NCI-H510A (cell line): Measurements from ENCODE around the gene PM20D2.
A peak's percentile ranks its signal among the peaks of the same experiment; 100 is the strongest.
"Not testable (repeated sequence)": the region's sequence is repeated elsewhere in the genome, so short reads cannot be mapped to it uniquely, and the experiment has no call there.

Source experiments
- DNase-seq: peaks from one replicate; lab custom pipeline; 2025; lab: John Stamatoyannopoulos, UW

The PM20D2 gene, protein sequence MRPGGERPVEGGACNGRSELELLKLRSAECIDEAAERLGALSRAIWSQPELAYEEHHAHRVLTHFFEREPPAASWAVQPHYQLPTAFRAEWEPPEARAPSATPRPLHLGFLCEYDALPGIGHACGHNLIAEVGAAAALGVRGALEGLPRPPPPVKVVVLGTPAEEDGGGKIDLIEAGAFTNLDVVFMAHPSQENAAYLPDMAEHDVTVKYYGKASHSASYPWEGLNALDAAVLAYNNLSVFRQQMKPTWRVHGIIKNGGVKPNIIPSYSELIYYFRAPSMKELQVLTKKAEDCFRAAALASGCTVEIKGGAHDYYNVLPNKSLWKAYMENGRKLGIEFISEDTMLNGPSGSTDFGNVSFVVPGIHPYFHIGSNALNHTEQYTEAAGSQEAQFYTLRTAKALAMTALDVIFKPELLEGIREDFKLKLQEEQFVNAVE

DNA sequence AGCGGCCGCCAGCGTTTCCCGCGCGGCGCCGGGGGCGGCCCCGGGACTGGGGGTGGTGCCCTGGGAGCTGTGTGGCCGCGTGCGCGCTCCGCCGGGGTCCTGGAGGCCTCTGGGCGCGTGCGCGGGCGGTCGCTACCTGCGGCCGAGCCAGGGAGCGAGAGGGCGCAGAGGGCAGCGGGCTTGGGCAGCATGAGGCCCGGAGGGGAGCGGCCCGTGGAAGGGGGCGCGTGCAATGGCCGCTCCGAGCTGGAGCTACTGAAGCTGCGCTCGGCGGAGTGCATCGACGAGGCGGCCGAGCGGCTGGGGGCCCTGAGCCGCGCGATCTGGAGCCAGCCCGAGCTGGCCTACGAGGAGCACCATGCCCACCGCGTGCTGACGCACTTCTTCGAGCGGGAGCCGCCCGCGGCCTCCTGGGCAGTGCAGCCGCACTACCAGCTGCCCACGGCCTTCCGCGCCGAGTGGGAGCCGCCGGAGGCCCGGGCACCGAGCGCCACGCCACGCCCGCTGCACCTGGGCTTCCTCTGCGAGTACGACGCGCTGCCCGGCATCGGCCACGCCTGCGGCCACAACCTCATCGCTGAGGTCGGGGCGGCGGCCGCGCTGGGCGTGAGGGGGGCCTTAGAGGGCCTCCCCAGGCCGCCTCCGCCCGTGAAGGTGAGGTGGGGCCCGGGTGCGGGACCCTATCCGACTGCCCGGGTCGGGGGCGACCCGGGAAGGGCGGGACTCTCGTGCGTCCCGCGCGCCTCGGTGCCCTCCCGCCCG lies at the start of gene PM20D2:
TSS of gene PM20D2 (plus strand) at position 100 of the 762 bp plus-strand sequence. CDS start at position 190, 90 bp downstream.
- peak; percentile 55 for DNase-seq

DNA sequence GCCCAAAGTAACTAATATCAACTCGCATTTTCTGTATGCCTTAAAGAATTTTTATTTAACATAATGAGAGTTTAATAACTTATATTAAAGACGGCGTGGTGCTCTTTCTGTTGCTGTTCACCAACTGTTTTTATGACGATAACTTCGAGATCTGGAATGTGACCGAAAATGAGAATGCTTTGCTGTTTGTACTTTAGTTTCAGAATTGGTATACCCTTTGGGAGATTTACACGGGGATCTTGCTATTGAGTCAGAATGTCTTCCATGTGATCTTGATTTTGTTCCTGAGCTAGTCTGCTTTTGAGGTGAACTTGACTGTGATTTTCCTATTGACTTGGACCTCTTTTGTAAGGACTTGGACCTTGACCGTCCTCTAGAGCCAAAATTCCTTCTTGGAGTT lies 47.4 kb upstream of the PM20D2 start:
- no peak for DNase-seq

DNA sequence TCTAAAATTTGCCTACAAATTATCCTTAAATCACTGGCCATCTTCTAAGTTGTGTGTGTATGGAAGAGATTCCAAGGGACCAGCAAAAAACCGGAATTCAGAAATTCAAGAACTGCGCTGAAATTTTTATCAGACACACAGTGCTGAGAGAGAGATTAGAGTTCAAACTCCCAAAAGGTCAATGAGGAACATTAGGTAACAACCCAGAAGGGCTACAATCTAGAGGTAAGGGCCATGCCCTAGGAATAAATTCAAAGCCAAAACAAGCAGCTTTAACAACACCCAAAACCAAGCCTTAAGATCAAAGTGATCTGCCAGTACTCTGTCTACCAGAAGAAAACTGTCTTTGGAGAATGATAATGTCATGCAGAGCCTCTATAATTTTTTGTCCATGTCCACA lies 45.7 kb upstream of the PM20D2 start:
- DNase-seq, result no peak

DNA sequence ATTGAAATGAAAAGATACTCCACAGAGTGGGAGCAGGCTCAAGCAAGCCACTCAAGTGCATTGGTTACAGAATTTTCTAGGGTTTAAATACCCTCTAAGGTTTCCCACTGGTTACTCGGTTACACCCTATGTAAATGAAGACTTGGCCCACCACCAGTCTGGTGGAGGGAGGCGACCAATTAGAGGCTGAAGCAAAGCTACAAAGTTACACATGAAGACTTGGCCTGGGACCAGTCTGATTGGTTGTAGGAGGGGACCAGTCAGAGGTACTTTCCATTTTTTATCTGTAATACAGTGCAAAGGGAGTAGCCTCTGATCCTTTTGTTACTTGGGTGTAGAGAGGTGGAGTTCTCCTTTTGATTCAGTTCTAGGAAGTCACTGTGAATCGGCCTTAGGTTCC lies 35.6 kb upstream of the PM20D2 start:
- no peak for DNase-seq

DNA sequence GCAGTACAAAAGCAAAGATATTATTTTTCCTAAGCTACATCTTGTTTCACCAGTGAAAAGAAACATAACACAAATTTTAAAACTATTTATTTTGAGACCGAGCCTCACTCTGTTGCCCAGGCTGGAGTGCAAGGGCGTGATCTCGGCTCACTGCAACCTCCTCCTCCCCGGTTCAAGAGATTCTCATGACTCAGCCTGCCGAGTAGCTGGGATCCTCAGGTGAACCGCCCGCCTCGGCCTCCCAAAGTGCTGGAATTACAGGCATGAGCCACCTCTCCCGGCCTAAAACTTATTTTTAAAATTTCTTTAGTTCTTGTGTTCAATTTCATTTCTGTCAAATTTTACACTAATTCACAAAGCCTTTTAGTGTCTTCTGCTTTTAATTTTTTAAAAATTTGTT lies 33.9 kb upstream of the PM20D2 start:
- DNase-seq, result no peak

DNA sequence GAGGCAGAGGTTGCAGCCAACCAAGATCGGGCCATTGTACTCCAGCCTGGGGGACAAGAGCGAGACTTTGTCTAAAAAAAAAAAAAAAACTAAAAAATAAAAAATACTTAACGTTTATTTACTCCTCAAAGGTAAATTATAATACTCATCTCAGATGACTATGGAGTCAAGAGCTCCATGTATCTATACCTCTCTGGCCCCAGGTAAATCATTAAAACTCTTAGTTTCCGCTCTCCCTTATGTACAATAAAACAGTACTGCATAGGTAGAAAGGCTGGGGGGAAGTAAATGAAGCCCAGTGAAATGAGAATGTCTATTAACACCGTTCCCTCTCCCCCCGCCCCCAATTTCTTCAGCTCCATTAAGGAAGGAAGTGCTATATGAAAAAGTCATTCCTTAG lies 29.2 kb upstream of the PM20D2 start:
- no peak for DNase-seq

DNA sequence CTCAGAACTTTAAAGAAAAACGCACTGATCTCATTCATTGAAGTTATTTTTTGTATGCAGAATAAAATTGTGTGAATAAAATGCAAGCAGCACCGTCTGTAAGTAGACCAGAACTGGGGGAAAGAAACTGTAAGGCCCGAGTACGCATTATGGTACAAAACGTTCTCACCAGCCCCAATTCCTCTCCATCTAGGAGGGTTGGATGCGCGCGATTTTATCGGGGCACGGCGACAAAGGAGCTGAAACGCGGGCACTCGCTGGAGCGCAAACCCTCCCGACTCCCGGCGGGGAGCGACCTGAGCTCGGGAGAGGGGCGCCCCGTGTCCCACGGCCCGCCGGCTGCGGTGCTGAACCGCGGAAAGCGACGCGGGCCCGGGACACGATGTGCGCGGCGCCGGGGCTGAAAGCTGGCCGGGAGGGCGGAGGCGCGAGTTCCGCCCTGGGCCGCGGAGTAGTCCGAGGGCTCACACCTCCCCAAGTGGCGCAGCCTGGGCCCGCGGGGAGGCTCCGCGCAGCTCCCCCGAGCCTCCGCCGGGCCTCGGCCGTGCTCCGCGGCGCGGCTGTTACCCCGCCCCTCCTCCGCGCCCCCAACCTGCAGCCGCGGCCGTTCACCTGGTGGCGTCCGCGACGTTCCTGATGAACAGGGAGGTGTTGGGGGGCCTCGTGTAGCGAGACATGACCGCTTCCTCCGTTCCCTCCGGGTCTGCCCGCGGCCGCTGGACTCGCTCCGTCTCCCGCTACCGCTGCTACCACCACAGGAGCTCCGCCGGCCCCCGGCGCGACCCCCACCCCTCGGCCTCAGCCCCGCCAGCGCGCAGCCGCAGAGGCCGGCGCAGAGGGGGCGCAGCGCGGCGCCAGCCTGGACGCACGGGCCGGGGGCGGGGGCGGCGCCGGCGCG lies 28.4 kb upstream of the PM20D2 start, which contains the start of gene SRSF12:
TSS of gene SRSF12 (minus strand) at position 861 of the 898 bp plus-strand sequence. CDS start at position 677, 184 bp downstream.
- DNase-seq, result no peak

DNA sequence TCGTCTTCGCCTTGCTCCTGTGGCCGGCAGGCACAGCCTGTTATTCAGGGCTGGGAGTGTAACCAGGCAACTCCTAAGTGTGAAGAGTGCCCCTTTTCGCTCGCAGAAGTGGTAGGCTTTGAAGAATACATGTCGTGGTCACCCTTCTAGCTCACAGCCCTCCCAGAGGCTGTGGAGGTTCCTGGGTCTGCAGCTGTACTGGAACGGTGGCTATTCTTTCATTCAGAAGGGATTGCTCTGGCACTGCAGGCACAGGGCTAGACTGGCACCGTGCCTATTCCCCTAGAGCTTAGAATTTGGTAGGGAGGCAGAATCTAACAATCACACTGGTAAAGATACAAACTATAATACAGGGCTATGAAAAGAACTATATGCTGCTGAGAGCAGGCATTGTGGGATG lies 26.9 kb upstream of the PM20D2 start:
- DNase-seq, result no peak

DNA sequence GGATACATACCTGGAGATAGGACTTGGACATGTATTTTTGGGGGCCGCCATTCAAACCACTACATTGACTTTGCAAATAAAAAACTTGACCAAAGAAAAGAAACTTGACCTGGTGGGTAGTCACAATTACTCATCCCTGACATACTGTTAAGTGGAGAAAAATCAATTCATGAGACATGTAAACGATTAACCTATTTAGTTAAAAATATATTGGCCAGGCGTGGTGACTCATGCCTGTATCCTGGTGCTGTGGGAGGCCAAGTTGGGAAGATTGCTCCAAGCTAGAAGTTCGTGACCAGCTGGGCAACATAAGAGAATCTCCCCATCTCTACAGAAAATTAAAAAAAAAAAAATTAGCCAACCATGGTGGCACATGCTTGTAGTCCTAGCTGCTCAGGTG lies 25.5 kb upstream of the PM20D2 start:
- DNase-seq, result no peak

DNA sequence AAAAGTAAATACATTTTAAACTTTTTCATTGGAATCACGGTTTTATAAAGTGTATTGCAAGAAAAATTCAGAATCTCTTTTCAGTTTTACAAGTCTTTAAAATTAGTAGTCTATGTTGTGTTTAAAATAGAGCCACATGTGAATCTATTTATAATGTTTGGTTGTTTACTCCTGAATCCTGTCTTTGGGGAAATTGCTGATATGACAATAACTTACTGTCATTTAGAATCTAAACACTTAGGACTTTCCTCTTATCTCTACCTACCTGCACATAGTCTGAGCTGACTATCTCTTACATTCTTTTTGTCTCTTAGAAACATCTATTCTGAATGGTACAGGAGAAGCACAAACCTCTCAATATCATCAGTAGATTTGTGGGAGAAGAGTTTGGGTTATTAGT lies 23.9 kb upstream of the PM20D2 start:
- DNase-seq, result no peak

DNA sequence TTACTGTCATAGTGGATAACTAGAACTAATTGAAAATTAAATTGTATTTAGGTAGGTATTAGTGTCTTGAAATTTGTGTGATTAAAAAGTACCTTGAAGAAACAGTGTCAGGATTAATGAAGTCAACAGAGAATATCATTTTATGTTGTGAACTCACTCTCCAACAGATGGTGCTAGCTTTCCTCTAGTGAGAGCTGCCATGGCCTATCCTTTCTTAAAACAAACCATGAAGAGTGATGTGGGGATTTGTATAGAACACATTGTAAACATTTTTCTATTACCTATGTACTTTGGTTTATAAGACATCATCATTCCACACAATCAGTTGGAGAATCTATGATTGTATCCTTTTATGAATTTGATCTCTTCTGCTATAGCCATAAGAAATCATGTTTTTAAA lies 23.2 kb upstream of the PM20D2 start:
- DNase-seq, result no peak

DNA sequence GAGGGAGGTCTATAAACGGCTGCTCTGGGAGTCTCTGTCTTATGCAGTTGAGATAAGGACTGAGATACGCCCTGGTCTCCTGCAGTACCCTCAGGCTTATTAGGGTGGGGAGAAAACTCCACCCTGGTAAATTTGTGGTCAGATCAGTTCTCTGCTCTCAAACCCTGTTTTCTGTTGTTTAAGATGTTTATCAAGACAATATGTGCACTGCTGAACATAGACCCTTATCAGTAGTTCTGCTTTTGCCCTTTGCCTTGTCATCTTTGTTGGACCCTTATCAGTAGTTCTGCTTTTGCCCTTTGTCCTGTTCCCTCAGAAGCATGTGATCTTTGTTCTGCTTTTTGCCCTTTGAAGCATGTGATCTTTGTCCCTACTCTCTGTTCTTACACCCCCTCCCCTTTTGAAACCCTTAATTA lies 17.6 kb upstream of the PM20D2 start:
- DNase-seq, result not testable (repeated sequence)

DNA sequence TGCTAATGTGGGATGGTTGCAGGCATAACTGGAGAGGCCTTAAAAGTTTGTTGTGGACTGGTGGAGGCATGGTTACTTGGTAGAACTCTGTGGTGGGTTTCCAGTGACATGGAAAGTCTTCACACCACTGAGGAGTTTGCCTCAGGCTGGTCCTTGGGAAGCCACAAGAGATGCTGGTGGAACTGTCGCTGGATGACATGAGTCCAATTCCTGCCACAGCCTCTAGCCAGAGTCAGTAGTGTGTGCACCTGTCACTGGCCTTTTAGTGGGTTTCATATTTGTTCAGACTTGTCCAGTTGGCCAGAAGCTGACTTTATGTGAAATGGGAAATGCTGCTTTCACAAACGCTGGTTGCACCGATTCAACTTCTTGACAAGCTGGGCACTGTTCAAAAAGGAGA lies 14.3 kb upstream of the PM20D2 start:
- DNase-seq, result no peak

DNA sequence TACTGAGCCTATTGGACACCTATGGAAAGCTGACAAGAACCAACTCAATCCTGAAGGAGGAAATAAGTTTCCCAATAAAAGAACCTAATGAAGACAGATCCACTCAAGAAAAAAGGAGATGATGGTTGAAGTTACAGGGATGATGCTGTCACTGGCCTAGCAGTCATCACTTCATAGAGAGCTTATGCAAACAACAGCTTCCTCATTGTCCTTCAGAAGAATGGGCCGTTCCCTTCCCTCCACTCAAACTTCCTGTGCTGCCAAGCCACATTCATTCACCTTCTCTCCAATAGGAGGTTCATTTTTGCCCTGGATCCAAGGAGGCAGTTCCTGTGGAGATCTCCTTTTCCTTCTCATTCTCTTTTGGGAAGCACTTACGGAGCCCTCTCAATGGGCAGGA lies 13.8 kb upstream of the PM20D2 start:
- DNase-seq, result no peak

DNA sequence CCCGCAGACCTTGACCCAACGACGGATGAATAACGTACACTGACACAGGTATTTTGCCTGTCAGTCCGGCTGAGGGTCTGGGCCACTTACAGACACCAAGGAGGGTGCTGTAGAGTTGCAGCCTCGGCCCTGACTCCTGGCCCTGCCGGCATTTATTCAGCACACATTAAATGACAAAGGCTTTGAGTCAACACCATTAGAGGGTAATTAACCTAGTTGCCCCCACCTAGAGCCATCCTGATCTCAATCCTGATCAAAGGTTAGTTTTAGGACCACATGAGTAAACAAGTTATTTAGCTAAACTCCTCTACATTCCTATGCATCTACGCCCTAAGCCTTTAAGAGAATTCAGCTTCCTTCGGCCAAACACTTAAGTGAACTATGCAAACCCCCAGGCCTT lies 11.9 kb upstream of the PM20D2 start:
- no peak for DNase-seq

DNA sequence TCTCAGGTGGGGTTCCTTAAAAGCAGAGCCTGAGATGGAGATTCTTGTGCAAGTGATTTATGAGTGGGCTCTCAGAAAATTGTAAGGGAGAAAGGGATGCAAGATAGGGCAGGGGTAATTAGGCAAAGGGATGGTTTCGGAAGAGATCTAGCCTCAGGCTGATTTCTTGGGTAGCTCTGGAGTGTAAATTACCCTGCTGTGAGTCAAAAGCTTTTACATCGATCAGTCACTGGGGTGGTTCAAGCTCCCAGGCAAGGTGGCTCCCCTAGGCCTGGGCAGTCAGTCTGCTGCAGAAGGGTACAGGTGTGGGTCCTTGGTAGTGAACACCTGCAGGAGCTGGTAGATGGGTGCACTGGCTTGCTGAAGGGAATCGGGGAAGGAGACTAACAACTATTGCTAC lies 11.1 kb upstream of the PM20D2 start:
- no peak for DNase-seq

DNA sequence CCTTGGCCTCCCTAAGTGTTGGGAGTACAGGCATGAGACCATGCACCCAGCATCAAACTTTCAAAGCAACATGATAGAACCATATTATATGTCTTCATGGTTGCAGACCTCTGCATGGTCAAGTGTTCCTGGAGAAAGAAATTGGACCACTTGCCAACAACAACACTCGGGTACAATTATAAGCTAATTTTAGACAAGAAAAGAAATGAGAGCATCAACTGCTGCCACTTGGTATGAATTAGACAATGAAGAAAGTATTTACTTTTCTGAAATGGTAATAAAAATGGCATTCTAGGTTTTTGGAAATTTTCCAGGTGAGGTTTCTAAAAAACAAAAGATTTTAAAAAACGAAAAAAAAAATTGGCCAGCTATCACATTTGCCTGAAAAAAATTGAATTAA lies 7.7 kb upstream of the PM20D2 start:
- no peak for DNase-seq

DNA sequence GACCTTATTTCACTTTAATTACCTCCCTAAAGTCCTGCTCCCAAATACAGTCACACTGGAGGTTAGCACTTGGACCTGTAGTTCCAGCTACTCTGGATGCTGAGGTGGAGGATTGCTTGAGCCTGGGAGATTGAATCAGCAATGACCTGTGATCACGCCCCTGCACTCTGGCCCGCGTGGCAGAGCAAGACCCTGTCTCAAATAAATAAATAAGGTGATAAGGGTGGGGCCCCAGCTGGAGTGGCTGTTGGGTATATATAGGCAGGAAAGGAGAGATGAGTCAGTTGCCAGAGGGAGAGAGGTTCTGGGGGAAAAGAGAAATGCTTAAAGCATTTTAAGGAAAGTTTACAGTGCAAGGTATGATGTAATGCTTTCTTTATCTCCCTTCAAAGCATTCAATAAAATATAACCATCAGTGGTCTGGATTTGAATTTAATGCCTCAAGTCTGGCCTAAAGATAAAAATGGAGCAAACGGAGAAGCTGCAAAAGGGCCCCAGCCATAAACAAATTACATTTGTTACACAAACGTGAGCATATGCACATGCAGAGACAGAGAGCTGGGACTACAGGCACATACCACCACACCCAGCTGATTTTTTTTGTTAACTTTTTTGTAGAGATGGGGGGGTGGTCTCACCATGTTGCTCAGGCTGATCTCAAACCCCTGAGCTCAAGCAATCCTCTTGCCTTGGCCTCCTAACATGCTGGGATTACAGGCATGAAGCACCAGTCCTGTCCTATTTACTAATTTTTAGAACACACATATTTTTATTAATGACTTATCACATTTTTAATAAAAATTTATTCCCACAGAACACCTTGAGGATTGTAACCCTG lies 6.1 kb upstream of the PM20D2 start:
- no peak for DNase-seq

DNA sequence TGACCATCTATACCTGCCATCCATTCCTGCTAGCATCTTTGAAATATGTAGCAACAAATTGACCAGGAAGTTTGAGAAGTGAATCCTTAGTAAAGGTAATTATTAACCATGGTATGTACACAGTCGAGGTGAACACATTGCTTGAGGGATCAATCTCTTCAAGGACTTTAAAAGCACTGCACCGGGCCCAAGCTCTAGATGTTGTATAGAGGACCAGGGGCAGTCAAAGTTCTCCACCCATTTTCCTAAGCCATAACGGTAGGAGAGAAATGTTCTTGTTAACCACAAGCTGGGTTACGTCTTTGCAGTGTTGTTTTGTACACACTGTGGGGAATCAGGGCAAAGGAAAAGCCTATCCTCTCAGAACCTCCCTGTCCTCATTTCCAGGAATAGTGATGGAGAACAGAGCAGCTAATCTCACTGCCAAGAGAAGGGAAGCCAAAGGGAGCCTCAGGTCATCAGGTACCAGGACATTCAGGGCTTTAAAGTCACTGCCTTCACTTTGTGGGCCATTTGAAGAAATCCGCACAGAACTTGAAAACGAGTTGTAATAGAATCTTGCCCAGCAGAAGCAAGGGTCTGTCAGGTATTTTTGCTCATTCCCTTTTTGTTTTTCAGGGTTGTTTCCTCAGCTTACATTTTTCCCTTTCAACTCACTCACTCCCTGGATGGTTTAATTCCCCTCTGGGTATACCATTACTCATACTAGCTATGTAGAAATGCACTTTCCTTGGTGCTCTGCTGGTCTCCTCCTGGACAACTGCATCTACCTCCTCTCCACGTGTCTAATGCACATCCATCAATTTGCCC lies 5.3 kb upstream of the PM20D2 start:
- DNase-seq, result no peak

DNA sequence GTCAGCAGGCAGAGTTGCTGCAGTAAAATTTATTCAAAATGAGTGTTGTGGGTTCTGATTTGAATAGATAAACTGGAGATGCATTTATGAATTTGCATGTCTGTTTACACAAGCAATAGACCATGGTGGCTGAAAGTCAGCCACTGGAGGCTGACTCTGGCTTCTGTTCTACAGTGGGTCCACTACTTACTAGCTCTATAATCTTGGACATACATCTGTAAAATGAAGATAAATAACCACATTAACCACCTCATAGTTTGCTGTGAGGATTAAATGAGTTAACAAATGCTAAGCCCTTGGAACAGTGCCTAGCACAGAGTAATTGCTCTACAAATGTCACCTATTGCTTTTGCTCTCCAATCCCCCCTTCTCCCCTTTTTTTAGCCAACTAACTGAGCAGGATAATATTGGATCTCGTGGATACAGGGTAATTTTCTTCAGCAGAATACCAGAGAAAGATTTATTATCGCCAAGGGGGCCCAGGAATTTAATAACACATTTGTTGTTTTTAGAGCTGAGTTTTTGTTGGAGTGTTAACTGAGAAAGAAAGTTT lies 1.4 kb upstream of the PM20D2 start:
- DNase-seq, result no peak
